Lung (tissue), 12 donors: ENCODE measurements around the gene TEX261. TPM values are rescaled to one million over a fixed set of nuclear protein-coding genes. Genes with fewer than 3 reads are reported as not detected.

Experiments
- ATAC-seq: fragments of 200-7000 bp; cut with Tn5 transposase; one replicate; pipeline ENCODE4 v1.9.1; 2020; ENCODE audit warnings: moderate number of reproducible peaks; ENCODE audit not compliant: insufficient read depth, low FRiP score
- DNase-seq, 3 donors: peaks; one replicate each; pipeline ENCODE4 v3.0.0-alpha.2; 2013 to 2017
- H3K27ac ChIP-seq, 2 donors: one replicate each; pipeline ENCODE4 v1.5.1; 2013; ENCODE audit warnings: mild to moderate bottlenecking in 2 of 2, moderate library complexity in 2 of 2, control low read depth in 1 of 2, inconsistent platforms in 1 of 2, low read depth in 1 of 2, low read length in 1 of 2
- H3K27me3 ChIP-seq, 3 donors: one replicate each; pipeline ENCODE4 v1.5.1; 2013; ENCODE audit warnings: low read length in 2 of 3; ENCODE audit not compliant: control insufficient read depth in 3 of 3, insufficient read depth in 3 of 3
- H3K36me3 ChIP-seq, 4 donors: one replicate each; pipeline ENCODE4 v1.5.1; 2013; ENCODE audit warnings: low read length in 4 of 4, mild to moderate bottlenecking in 1 of 4, moderate library complexity in 1 of 4; ENCODE audit not compliant: control insufficient read depth in 4 of 4, insufficient read depth in 4 of 4
- H3K4me1 ChIP-seq, 5 donors: one replicate each; pipeline ENCODE4 v1.5.1; 2013; ENCODE audit warnings: low read length in 5 of 5, mild to moderate bottlenecking in 2 of 5, moderate library complexity in 1 of 5; ENCODE audit not compliant: control insufficient read depth in 5 of 5, insufficient read depth in 5 of 5
- H3K4me3 ChIP-seq: one replicate; pipeline ENCODE4 v1.5.1; 2013; ENCODE audit warnings: mild to moderate bottlenecking, control low read depth, moderate library complexity
- H3K9ac ChIP-seq, 2 donors: one replicate each; pipeline ENCODE4 v1.5.1; 2013; ENCODE audit warnings: low read length in 2 of 2, control low read depth in 1 of 2; ENCODE audit not compliant: insufficient read depth in 1 of 2
- H3K9me3 ChIP-seq, 4 donors: one replicate each; pipeline ENCODE4 v1.5.1; 2013; ENCODE audit warnings: low read length in 3 of 4, mild to moderate bottlenecking in 1 of 4, moderate library complexity in 1 of 4; ENCODE audit not compliant: control insufficient read depth in 4 of 4, insufficient read depth in 3 of 4
- CTCF ChIP-seq: IDR thresholded peaks from 2 replicates; pipeline ENCODE4 v1.5.1; 2012; ENCODE audit warnings: mild to moderate bottlenecking; ENCODE audit errors: control extremely low read depth, extremely low read depth
- WGBS, 2 donors: extraction: QIAGEN DNeasy Blood & Tissue Kit; methylation state at CpG; one replicate each; pipeline ENCODE4 v1.1.7; 2013; 5-methylcytosine and 5-hydroxymethylcytosine counted together
- polyA plus RNA-seq, 2 donors: library from polyadenylated mRNA; stranded (reverse); fragments of 200-250 nt; gene quantifications; one replicate each; pipeline ENCODE4 v1.2.1, GENCODE V29; 2013
- total RNA-seq, 2 donors: library from RNA; depleted of rRNA in 1 of 2; stranded (reverse); fragments of >200 nt in 1 of 2; gene quantifications; one replicate each; pipeline ENCODE4 v1.2.1, GENCODE V29; 2014 to 2021
- donor health status: control.
- donor health status: control.
- donor health status: Bipolar disorder and iron deficiency.
- donor health status: healthy.
- donor health status: DM: yes; HTN: yes; CAD: no.

Gene TEX261
- total and polyA plus RNA-seq, 4 donors, result 23.0 to 55.8 (median 34.4) TPM

GRCh38 chr2:70995426-70995729 lies 705 bp upstream of the TEX261 start:
- no peaks in the 10 kb centered on the region for H3K9me3 ChIP-seq
- peak overlapping the region; percentile 37 to 46 for H3K9ac ChIP-seq
- H3K4me1 ChIP-seq, result peaks cover 6 to 23% (median 12%) of the 10 kb centered on the region in 5 donors
- H3K27ac ChIP-seq, result peak overlapping the region in 1 of 2 donors; percentile 68
- H3K36me3 ChIP-seq, result peaks cover 2 to 16% (median 6%) of the 10 kb centered on the region in 4 donors
- WGBS, 2 donors, result 0 to 2% methylated on average over 11 of the region's 11 CpGs
- peak; percentile 14 for ATAC-seq
- TF ChIP-seq CTCF, result no peak
- peak overlapping the region; percentile 59 for H3K4me3 ChIP-seq
- peak; percentile 34 to 43 (median 34) for DNase-seq
- H3K27me3 ChIP-seq, result no peaks in the 10 kb centered on the region

GRCh38 chr2:70994009-70994698 lies 519 bp downstream of the TEX261 start:
- Histone ChIP-seq H3K36me3 (peaks cover 5 to 23% (median 12%) of the 10 kb centered on the region in 4 donors), H3K9me3 (no peaks in the 10 kb centered on the region), H3K4me1 (peaks cover 6 to 23% (median 12%) of the 10 kb centered on the region in 5 donors), H3K27me3 (no peaks in the 10 kb centered on the region), H3K9ac (peak overlapping the region; percentile 81 to 91), H3K27ac (peak overlapping the region; percentile 78 to 82), H3K4me3 (peak overlapping the region; percentile 99)
- ATAC-seq (peak; percentile 1), DNase-seq (peak in 2 of 3 donors; percentile 7 to 22)
- TF ChIP-seq CTCF, result no peak
- WGBS, 2 donors, result 1% methylated on average over 39 to 49 of the region's 49 CpGs

- peak overlapping the region; percentile 81 to 91 for H3K9ac ChIP-seq
- H3K9me3 ChIP-seq, result no peaks in the 10 kb centered on the region
- H3K36me3 ChIP-seq, result peaks cover 8 to 32% (median 20%) of the 10 kb centered on the region in 4 donors
- peak overlapping the region; percentile 5 for H3K4me3 ChIP-seq
- 87 to 88% methylated on average over 12 of the region's 12 CpGs for WGBS, 2 donors
- ATAC-seq (no peak), DNase-seq (no peak)
- no peak for TF ChIP-seq CTCF
- H3K4me1 ChIP-seq, result peaks cover 6 to 23% (median 12%) of the 10 kb centered on the region in 5 donors
- H3K27me3 ChIP-seq, result no peaks in the 10 kb centered on the region
- no peak overlapping the region for H3K27ac ChIP-seq
Measured at GRCh38 chr2:70992945-70993853, 1.5 kb downstream of the TEX261 start.
